HEK293T (cell line): Measurements from ENCODE around the gene SPTLC2.

Experiments used
- CTCF ChIA-PET: fragments of 350-600 bp; formaldehyde crosslinking; extraction: SDS; loops from one replicate; lab custom pipeline; 2021; ENCODE audit warnings: antibody characterized with exemption, inconsistent platforms; lab: Yijun Ruan, JAX
- POLR2A ChIA-PET: fragments of 350-600 bp; formaldehyde crosslinking; extraction: SDS; loops from one replicate; lab custom pipeline; 2020; ENCODE audit warnings: antibody characterized with exemption, inconsistent platforms; lab: Yijun Ruan, JAX
- DNase-seq: peaks from one replicate; pipeline ENCODE4 v3.0.0; 2012; ENCODE audit warnings: mixed read lengths; ENCODE audit errors: extremely low spot score
- ARNT ChIP-seq: fragments of 450-650 bp; IDR thresholded peaks from 2 replicates; pipeline ENCODE4 v1.6.1; 2017; ENCODE audit warnings: mild to moderate bottlenecking
- BHLHE40 ChIP-seq: fragments of 450-650 bp; IDR thresholded peaks from 2 replicates; pipeline ENCODE4 v1.6.1; 2016; ENCODE audit warnings: mild to moderate bottlenecking, moderate library complexity, borderline replicate concordance
- CTBP1 ChIP-seq: fragments of 450-650 bp; IDR thresholded peaks from 2 replicates; pipeline ENCODE4 v1.6.1; 2016; ENCODE audit warnings: borderline replicate concordance
- ELF4 ChIP-seq: fragments of 450-650 bp; IDR thresholded peaks from 2 replicates; pipeline ENCODE4 v1.6.1; 2017; ENCODE audit warnings: antibody characterized with exemption
- FOXA1 ChIP-seq: fragments of 450-650 bp; IDR thresholded peaks from 2 replicates; pipeline ENCODE4 v1.6.1; 2016; ENCODE audit warnings: mild to moderate bottlenecking
- FOXK2 ChIP-seq: fragments of 450-650 bp; IDR thresholded peaks from 2 replicates; pipeline ENCODE4 v1.6.1; 2016; ENCODE audit warnings: mild to moderate bottlenecking
- FOXM1 ChIP-seq: fragments of 450-650 bp; IDR thresholded peaks from 2 replicates; pipeline ENCODE4 v1.6.1; 2017; ENCODE audit warnings: mild to moderate bottlenecking, borderline replicate concordance
- HDGF ChIP-seq: fragments of 450-650 bp; IDR thresholded peaks from 2 replicates; pipeline ENCODE4 v1.6.1; 2017; ENCODE audit warnings: antibody characterized with exemption, borderline replicate concordance
- L3MBTL2 ChIP-seq: fragments of 450-650 bp; conservative IDR thresholded peaks from 2 replicates; pipeline ENCODE4 v1.6.1; 2016; ENCODE audit warnings: mild to moderate bottlenecking
- LEF1 ChIP-seq: fragments of 450-650 bp; IDR thresholded peaks from 2 replicates; pipeline ENCODE4 v1.6.1; 2017; ENCODE audit warnings: mild to moderate bottlenecking, borderline replicate concordance
- NFRKB ChIP-seq: fragments of 450-650 bp; IDR thresholded peaks from 2 replicates; pipeline ENCODE4 v1.6.1; 2016; ENCODE audit warnings: mild to moderate bottlenecking, moderate library complexity
- PKNOX1 ChIP-seq: fragments of 450-650 bp; IDR thresholded peaks from 2 replicates; pipeline ENCODE4 v1.6.1; 2016
- SP1 ChIP-seq: fragments of 450-650 bp; IDR thresholded peaks from 2 replicates; pipeline ENCODE4 v1.6.1; 2017
- SUZ12 ChIP-seq: fragments of 450-650 bp; IDR thresholded peaks from 2 replicates; pipeline ENCODE4 v1.6.1; 2016; ENCODE audit warnings: mild to moderate bottlenecking
- TARDBP ChIP-seq: fragments of 450-650 bp; IDR thresholded peaks from 2 replicates; pipeline ENCODE4 v1.6.1; 2016
- ZNF384 ChIP-seq: fragments of 450-650 bp; IDR thresholded peaks from 2 replicates; pipeline ENCODE4 v1.6.1; 2016

Gene SPTLC2

GRCh38 chr14:77482422-77482821 is 134.0 kb downstream of the SPTLC2 start:
- TF ChIP-seq CTBP1 (no peak), FOXK2 (no peak), SUZ12 (no peak), FOXA1 (no peak), BHLHE40 (no peak)
- ChIA-PET CTCF (no interaction called here), POLR2A (no interaction called here)
- no peak for DNase-seq

GRCh38 chr14:77478796-77479195 is 137.6 kb downstream of the SPTLC2 start:
- DNase-seq, result no peak
- POLR2A ChIA-PET, result interaction anchor here (0.9 kb wide), 1 partner anchor 21 kb away, joined by 5 read pairs; the partner anchor contains the start of genes AHSA1 and VIPAS39
- CTCF ChIA-PET, result no interaction called here
- no peak for TF ChIP-seq HDGF
- no peak for TF ChIP-seq FOXM1
- no peak for TF ChIP-seq TARDBP
- no peak for TF ChIP-seq SUZ12
- TF ChIP-seq SP1, result no peak
- TF ChIP-seq LEF1, result no peak
- no peak for TF ChIP-seq ARNT
- no peak for TF ChIP-seq NFRKB
- TF ChIP-seq FOXK2, result no peak
- TF ChIP-seq BHLHE40, result no peak
- TF ChIP-seq ZNF384, result no peak
- TF ChIP-seq CTBP1, result no peak
- TF ChIP-seq FOXA1, result no peak
- TF ChIP-seq ELF4, result no peak
- TF ChIP-seq PKNOX1, result no peak
- no peak for TF ChIP-seq L3MBTL2

- no peak for DNase-seq
- TF ChIP-seq ZNF384, result no peak
- TF ChIP-seq FOXK2, result no peak
- no peak for TF ChIP-seq TARDBP
- no peak for TF ChIP-seq SUZ12
- no peak for TF ChIP-seq FOXM1
- no peak for TF ChIP-seq SP1
- no peak for TF ChIP-seq L3MBTL2
- no peak for TF ChIP-seq LEF1
- TF ChIP-seq NFRKB, result no peak
- no peak for TF ChIP-seq CTBP1
- no peak for TF ChIP-seq PKNOX1
- no peak for TF ChIP-seq ARNT
- TF ChIP-seq BHLHE40, result no peak
- TF ChIP-seq FOXA1, result no peak
- no peak for TF ChIP-seq HDGF
- TF ChIP-seq ELF4, result no peak
- POLR2A ChIA-PET, result no interaction called here
- CTCF ChIA-PET, result interaction anchor here (0.8 kb wide), 1 partner anchor 19 kb away, joined by 3 read pairs; no protein-coding TSS in a partner anchor
Measured at GRCh38 chr14:77478029-77478428, 138.4 kb downstream of the SPTLC2 start.

- CTCF ChIA-PET, result no interaction called here
- DNase-seq, result no peak
- POLR2A ChIA-PET, result interaction anchor here (1.0 kb wide), 1 partner anchor 10 kb away, joined by 3 read pairs; no protein-coding TSS in a partner anchor
- TF ChIP-seq HDGF (no peak), ZNF384 (no peak), ARNT (no peak), ELF4 (no peak), CTBP1 (no peak), BHLHE40 (no peak), LEF1 (no peak), PKNOX1 (no peak), SP1 (no peak), FOXK2 (no peak), NFRKB (no peak), FOXA1 (no peak), SUZ12 (no peak)
Measured at GRCh38 chr14:77475432-77476115, 140.9 kb downstream of the SPTLC2 start.

GRCh38 chr14:77474479-77475177 is 141.8 kb downstream of the SPTLC2 start:
- TF ChIP-seq ZNF384 (no peak), ARNT (no peak), PKNOX1 (no peak), NFRKB (no peak), HDGF (no peak), CTBP1 (no peak), L3MBTL2 (no peak), SUZ12 (no peak), ELF4 (no peak), SP1 (no peak), BHLHE40 (no peak), FOXM1 (no peak), LEF1 (no peak), FOXK2 (no peak), FOXA1 (no peak), TARDBP (no peak)
- POLR2A ChIA-PET, result interaction anchor here (1.2 kb wide), 1 partner anchor 15 kb away, joined by 3 read pairs; no protein-coding TSS in a partner anchor
- CTCF ChIA-PET, result interaction anchor here (0.6 to 1.0 kb wide), 2 partner anchors 16 to 89 kb away, joined by 4 to 6 read pairs; no protein-coding TSS in a partner anchor
- no peak for DNase-seq
